ENCODE results near the gene PBX1.

DNA sequence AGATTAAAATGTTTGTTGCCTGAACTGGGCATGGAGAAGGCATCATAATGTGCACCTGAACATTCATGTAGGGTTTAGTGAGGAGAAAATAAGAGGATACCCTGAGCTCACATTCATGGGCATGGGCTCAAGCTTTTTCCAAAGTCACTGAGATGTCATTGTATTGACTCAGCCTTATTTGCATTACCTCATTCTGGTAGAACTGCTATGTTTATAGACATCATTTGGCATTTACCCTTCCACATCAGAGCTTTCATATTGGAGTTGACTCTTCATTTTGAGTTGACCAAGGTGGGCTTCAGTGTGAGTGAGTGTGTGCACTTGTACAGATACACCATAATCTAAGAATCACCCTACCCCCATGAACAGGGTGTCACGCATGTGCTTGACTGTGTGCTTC, 143.2 kb downstream of the PBX1 start:
- TF ChIP-seq, protein P1, sequence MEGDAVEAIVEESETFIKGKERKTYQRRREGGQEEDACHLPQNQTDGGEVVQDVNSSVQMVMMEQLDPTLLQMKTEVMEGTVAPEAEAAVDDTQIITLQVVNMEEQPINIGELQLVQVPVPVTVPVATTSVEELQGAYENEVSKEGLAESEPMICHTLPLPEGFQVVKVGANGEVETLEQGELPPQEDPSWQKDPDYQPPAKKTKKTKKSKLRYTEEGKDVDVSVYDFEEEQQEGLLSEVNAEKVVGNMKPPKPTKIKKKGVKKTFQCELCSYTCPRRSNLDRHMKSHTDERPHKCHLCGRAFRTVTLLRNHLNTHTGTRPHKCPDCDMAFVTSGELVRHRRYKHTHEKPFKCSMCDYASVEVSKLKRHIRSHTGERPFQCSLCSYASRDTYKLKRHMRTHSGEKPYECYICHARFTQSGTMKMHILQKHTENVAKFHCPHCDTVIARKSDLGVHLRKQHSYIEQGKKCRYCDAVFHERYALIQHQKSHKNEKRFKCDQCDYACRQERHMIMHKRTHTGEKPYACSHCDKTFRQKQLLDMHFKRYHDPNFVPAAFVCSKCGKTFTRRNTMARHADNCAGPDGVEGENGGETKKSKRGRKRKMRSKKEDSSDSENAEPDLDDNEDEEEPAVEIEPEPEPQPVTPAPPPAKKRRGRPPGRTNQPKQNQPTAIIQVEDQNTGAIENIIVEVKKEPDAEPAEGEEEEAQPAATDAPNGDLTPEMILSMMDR (IDR thresholded peaks at IDR 0.05; ENCODE audit: low read depth, low read length, missing input control), result no peak
- TF ChIP-seq, protein P2, sequence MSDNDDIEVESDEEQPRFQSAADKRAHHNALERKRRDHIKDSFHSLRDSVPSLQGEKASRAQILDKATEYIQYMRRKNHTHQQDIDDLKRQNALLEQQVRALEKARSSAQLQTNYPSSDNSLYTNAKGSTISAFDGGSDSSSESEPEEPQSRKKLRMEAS (IDR thresholded peaks at IDR 0.05), result no peak
- TF ChIP-seq, protein P3, sequence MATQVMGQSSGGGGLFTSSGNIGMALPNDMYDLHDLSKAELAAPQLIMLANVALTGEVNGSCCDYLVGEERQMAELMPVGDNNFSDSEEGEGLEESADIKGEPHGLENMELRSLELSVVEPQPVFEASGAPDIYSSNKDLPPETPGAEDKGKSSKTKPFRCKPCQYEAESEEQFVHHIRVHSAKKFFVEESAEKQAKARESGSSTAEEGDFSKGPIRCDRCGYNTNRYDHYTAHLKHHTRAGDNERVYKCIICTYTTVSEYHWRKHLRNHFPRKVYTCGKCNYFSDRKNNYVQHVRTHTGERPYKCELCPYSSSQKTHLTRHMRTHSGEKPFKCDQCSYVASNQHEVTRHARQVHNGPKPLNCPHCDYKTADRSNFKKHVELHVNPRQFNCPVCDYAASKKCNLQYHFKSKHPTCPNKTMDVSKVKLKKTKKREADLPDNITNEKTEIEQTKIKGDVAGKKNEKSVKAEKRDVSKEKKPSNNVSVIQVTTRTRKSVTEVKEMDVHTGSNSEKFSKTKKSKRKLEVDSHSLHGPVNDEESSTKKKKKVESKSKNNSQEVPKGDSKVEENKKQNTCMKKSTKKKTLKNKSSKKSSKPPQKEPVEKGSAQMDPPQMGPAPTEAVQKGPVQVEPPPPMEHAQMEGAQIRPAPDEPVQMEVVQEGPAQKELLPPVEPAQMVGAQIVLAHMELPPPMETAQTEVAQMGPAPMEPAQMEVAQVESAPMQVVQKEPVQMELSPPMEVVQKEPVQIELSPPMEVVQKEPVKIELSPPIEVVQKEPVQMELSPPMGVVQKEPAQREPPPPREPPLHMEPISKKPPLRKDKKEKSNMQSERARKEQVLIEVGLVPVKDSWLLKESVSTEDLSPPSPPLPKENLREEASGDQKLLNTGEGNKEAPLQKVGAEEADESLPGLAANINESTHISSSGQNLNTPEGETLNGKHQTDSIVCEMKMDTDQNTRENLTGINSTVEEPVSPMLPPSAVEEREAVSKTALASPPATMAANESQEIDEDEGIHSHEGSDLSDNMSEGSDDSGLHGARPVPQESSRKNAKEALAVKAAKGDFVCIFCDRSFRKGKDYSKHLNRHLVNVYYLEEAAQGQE (IDR thresholded peaks at IDR 0.05), result no peak
- TF ChIP-seq, protein P4, sequence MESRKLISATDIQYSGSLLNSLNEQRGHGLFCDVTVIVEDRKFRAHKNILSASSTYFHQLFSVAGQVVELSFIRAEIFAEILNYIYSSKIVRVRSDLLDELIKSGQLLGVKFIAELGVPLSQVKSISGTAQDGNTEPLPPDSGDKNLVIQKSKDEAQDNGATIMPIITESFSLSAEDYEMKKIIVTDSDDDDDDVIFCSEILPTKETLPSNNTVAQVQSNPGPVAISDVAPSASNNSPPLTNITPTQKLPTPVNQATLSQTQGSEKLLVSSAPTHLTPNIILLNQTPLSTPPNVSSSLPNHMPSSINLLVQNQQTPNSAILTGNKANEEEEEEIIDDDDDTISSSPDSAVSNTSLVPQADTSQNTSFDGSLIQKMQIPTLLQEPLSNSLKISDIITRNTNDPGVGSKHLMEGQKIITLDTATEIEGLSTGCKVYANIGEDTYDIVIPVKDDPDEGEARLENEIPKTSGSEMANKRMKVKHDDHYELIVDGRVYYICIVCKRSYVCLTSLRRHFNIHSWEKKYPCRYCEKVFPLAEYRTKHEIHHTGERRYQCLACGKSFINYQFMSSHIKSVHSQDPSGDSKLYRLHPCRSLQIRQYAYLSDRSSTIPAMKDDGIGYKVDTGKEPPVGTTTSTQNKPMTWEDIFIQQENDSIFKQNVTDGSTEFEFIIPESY (IDR thresholded peaks at IDR 0.05), result no peak
- TF ChIP-seq YY1 (IDR thresholded peaks at IDR 0.05) (no peak), FOXA1 (IDR thresholded peaks at IDR 0.05) (no peak), GABPA (IDR thresholded peaks at IDR 0.05 in 1 of 2, conservative IDR thresholded peaks at IDR 0.05 in 1 of 2) (no peak), JUND (IDR thresholded peaks at IDR 0.05) (no peak), NR2F2 (IDR thresholded peaks at IDR 0.05) (no peak), RAD21 (IDR thresholded peaks at IDR 0.05) (no peak), TAF1 (conservative IDR thresholded peaks at IDR 0.05) (no peak), HNF4G (IDR thresholded peaks at IDR 0.05) (no peak), EGR1 (IDR thresholded peaks at IDR 0.05; ENCODE audit: low read depth in 2 of 2) (no peak)
